Airway epithelial cell (primary cell): ENCODE measurements around the gene XAF1. TPM values are rescaled to one million over a fixed set of nuclear protein-coding genes. Genes with fewer than 3 reads are reported as not detected.

Experiments used
- total RNA-seq: library from RNA; depleted of rRNA; stranded (reverse); fragments of >200 nt; gene quantifications from 2 replicates; pipeline ENCODE4 v1.2.3, GENCODE V29; 2015

The XAF1 gene, protein sequence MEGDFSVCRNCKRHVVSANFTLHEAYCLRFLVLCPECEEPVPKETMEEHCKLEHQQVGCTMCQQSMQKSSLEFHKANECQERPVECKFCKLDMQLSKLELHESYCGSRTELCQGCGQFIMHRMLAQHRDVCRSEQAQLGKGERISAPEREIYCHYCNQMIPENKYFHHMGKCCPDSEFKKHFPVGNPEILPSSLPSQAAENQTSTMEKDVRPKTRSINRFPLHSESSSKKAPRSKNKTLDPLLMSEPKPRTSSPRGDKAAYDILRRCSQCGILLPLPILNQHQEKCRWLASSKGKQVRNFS
- total RNA-seq = 0.21 TPM in 1 of 2 replicates, not detected in the other

GRCh38 chr17:6755731-6756184, at the start of gene XAF1:
Gene XAF1, plus strand, starts transcription at chr17:6756046. Its CDS starts 33 bp downstream, at chr17:6756079.

GRCh38 chr17:6713130-6713917, 42.5 kb upstream of the XAF1 start, which contains the start of gene SLC13A5:
Gene SLC13A5, minus strand, starts transcription at chr17:6713369. Its CDS starts 36 bp downstream, at chr17:6713333.

DNA sequence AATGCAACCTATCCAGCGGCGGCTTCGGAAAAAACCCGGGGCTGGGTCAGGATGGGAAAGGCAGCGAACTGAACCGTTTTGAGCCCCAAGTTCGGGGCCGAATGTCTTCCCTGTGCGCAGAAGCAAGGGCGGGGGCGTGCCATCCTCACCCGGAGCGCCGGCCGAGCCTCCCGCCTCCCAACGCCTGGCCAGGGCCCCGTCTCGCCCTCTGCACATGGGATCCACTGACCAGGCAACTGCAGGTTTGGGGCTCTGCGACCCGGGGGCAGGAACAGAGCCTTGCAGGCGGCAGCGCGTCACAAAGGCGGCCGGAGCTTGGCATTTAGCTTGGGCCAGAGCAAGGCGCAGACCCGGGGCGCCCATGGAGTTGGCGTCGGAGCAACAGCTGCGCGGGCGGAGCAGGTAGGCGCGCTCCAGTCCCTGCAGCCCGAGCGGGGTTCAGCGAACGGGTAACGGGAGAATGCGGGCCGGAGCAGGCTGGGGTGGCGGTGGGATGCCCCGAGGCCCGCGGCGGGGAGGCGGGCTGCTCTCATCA, 20.1 kb downstream of the XAF1 start, which contains the start of gene FBXO39:
FBXO39 (plus strand) TSS at position 345 of the 535 bp plus-strand sequence. CDS start 3,654 bp downstream, outside the sequence.

Other genes starting within 250 kb of the XAF1 start
- gene PITPNM3, start 199.5 kb upstream of the XAF1 start, total RNA-seq = 15.6 and 25.0 TPM in 2 replicates
- gene KIAA0753, start 115.3 kb upstream of the XAF1 start, total RNA-seq = 6.3 and 9.0 TPM in 2 replicates
- gene TXNDC17, start 115.0 kb upstream of the XAF1 start, total RNA-seq = 1,141 and 1,808 TPM in 2 replicates
- gene MED31, start 104.4 kb upstream of the XAF1 start, total RNA-seq = 21.5 and 38.9 TPM in 2 replicates
- gene C17orf100, start 104.3 kb upstream of the XAF1 start, total RNA-seq = 0.71 and 0.74 TPM in 2 replicates
- gene SLC13A5, start 42.7 kb upstream of the XAF1 start, total RNA-seq = 0.49 TPM in 1 of 2 replicates, not detected in the other
- 0.07 TPM in 1 of 2 replicates, not detected in the other for gene FBXO39, start 20.2 kb downstream of the XAF1 start, total RNA-seq
- gene TEKT1, start 75.7 kb downstream of the XAF1 start, total RNA-seq = not detected in 2 replicates
- gene ALOX12, start 240.0 kb downstream of the XAF1 start, total RNA-seq = 2.5 and 3.1 TPM in 2 replicates